Measurements from ENCODE around the gene CLMP. TPM values are rescaled to one million over a fixed set of nuclear protein-coding genes. Genes with fewer than 3 reads are reported as not detected.

CLMP gene
- polyA plus RNA-seq, 1 donor (not counting 4 experiments of a cell fraction or from before 2014, with no cell fraction given): 2.7 TPM

DNA sequence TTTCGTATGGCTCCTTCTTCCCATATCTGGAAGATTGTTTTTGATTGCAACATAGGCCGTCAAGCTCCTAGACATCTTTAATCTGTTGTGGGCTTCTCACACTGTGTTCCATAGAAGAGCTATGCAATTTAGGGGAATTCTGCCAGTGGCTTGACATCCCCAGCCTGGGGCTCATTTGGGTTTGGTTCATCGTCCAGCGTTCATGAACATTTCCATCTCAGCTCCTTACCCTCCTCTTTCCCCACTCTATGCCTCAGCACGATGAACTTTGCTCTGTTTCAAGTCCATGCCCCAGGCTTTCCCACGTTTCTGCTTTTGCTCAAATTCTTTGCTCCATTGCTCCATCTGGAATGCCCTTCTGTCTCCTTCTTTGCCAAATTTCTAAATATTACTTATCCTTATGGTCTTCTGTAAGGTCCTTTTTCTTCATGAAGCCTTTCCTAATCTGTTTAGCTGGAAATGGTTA lies 26.1 kb upstream of the CLMP start:
- Histone ChIP-seq H3K9me1 (ENCODE audit: control insufficient read depth, extremely low read depth, insufficient read depth, low read length) (no peaks in the 10 kb centered on the region), H2AFZ (ENCODE audit: control insufficient read depth, low read length) (no peak overlapping the region), H3K9ac (ENCODE audit: control insufficient read depth, extremely low read depth, insufficient read depth, low read length) (no peak overlapping the region), H3K9me3 (ENCODE audit: control insufficient read depth, low read depth, low read length) (no peaks in the 10 kb centered on the region), H3K4me1 (ENCODE audit: control insufficient read depth, extremely low read depth, insufficient read depth, low read length) (peaks cover 12% of the 10 kb centered on the region), H3K36me3 (ENCODE audit: control insufficient read depth in 2 of 2, extremely low read depth in 1 of 2, insufficient read depth in 2 of 2, low read length in 2 of 2) (no peaks in the 10 kb centered on the region), H3K4me2 (ENCODE audit: control insufficient read depth, extremely low read depth, insufficient read depth, low read depth, low read length) (no peak overlapping the region), H3K27ac (ENCODE audit: control insufficient read depth, insufficient read depth, low read length) (no peak overlapping the region), H3K27me3 (ENCODE audit: control insufficient read depth, extremely low read depth, insufficient read depth, low read length) (no peaks in the 10 kb centered on the region), H4K20me1 (ENCODE audit: control insufficient read depth, extremely low read depth, insufficient read depth, low read length) (no peaks in the 10 kb centered on the region), H3K79me2 (ENCODE audit: control insufficient read depth, insufficient read depth, low read length) (no peaks in the 10 kb centered on the region), H3K4me3 (ENCODE audit: control insufficient read depth in 2 of 3, extremely low read depth in 1 of 3, insufficient read depth in 2 of 3, low read depth in 1 of 3, low read length in 3 of 3) (no peak overlapping the region)
- no peak for FAIRE-seq
- TF ChIP-seq, protein P1, sequence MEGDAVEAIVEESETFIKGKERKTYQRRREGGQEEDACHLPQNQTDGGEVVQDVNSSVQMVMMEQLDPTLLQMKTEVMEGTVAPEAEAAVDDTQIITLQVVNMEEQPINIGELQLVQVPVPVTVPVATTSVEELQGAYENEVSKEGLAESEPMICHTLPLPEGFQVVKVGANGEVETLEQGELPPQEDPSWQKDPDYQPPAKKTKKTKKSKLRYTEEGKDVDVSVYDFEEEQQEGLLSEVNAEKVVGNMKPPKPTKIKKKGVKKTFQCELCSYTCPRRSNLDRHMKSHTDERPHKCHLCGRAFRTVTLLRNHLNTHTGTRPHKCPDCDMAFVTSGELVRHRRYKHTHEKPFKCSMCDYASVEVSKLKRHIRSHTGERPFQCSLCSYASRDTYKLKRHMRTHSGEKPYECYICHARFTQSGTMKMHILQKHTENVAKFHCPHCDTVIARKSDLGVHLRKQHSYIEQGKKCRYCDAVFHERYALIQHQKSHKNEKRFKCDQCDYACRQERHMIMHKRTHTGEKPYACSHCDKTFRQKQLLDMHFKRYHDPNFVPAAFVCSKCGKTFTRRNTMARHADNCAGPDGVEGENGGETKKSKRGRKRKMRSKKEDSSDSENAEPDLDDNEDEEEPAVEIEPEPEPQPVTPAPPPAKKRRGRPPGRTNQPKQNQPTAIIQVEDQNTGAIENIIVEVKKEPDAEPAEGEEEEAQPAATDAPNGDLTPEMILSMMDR (optimal IDR thresholded peaks at IDR 0.05 in 1 of 3, IDR thresholded peaks at IDR 0.05 in 1 of 3, conservative IDR thresholded peaks at IDR 0.05 in 1 of 3; ENCODE audit: extremely low read depth in 1 of 3, insufficient read depth in 2 of 3, low read length in 3 of 3): no peak
- no peak for TF ChIP-seq EZH2 (IDR thresholded peaks at IDR 0.05; ENCODE audit: low read length)
- dilution Hi-C loops (cut with MboI; ENCODE audit: extremely low pct_ligation_motif_present, low sequenced_read_pairs): no loop called here
- DNase-seq (ENCODE audit: low read depth, low spot score): no peak

DNA sequence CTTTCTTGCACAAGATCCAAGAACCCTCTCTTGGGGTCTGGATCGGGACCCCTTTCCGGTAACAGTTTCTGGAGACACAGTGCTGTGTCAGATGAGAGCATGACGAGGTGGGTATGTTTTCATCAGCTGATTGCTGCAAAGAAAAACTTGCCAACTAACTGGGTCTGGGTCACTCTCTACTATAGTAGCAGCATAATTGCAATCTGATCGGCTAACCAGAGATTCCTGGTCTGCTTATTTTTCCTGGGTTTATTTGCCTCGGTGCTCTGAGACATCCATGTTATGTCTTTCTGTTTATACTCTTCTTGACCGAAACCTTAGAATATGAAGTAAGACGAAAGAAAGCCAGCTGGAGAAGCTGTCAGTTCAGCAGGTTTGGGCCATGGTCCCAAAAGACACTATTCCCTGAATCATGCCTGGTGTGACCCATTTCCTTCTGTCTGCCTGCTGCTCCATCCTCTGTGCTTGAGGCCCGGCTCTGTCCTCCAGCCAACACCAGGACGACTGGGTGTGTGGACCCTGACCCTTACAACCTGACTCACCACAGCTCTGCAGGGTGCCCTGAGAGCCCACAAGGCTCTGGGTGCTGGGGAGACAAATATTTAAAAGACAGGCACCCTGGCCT lies 24.1 kb upstream of the CLMP start:
- dilution Hi-C loops (cut with MboI; ENCODE audit: extremely low pct_ligation_motif_present, low sequenced_read_pairs): no loop called here
- peaks cover 12% of the 10 kb centered on the region for H3K4me1 ChIP-seq (ENCODE audit: control insufficient read depth, extremely low read depth, insufficient read depth, low read length)
- H3K4me3 ChIP-seq (ENCODE audit: control insufficient read depth in 2 of 3, extremely low read depth in 1 of 3, insufficient read depth in 2 of 3, low read depth in 1 of 3, low read length in 3 of 3): no peak overlapping the region
- no peak overlapping the region for H2AFZ ChIP-seq (ENCODE audit: control insufficient read depth, low read length)
- H3K9me3 ChIP-seq (ENCODE audit: control insufficient read depth, low read depth, low read length): no peaks in the 10 kb centered on the region
- H4K20me1 ChIP-seq (ENCODE audit: control insufficient read depth, extremely low read depth, insufficient read depth, low read length): no peaks in the 10 kb centered on the region
- no peaks in the 10 kb centered on the region for H3K27me3 ChIP-seq (ENCODE audit: control insufficient read depth, extremely low read depth, insufficient read depth, low read length)
- no peaks in the 10 kb centered on the region for H3K36me3 ChIP-seq (ENCODE audit: control insufficient read depth in 2 of 2, extremely low read depth in 1 of 2, insufficient read depth in 2 of 2, low read length in 2 of 2)
- no peak for TF ChIP-seq EZH2 (IDR thresholded peaks at IDR 0.05; ENCODE audit: low read length)
- TF ChIP-seq, protein P1 (optimal IDR thresholded peaks at IDR 0.05 in 1 of 3, IDR thresholded peaks at IDR 0.05 in 1 of 3, conservative IDR thresholded peaks at IDR 0.05 in 1 of 3; ENCODE audit: extremely low read depth in 1 of 3, insufficient read depth in 2 of 3, low read length in 3 of 3): no peak
- no peaks in the 10 kb centered on the region for H3K79me2 ChIP-seq (ENCODE audit: control insufficient read depth, insufficient read depth, low read length)
- no peak overlapping the region for H3K9ac ChIP-seq (ENCODE audit: control insufficient read depth, extremely low read depth, insufficient read depth, low read length)
- no peak for DNase-seq (ENCODE audit: low read depth, low spot score)
- H3K27ac ChIP-seq (ENCODE audit: control insufficient read depth, insufficient read depth, low read length): no peak overlapping the region
- no peaks in the 10 kb centered on the region for H3K9me1 ChIP-seq (ENCODE audit: control insufficient read depth, extremely low read depth, insufficient read depth, low read length)
- no peak overlapping the region for H3K4me2 ChIP-seq (ENCODE audit: control insufficient read depth, extremely low read depth, insufficient read depth, low read depth, low read length)
- no peak for FAIRE-seq

Measured in keratinocyte (primary cell).